NOMO-1 treated with DMSO at 0.1 percent for 48 hours (cell line): ENCODE data around the gene DONSON.
"Not testable (repeated sequence)": the region's sequence is repeated elsewhere in the genome, so short reads cannot be mapped to it uniquely, and the experiment has no call there.

Experiments used
- DNase-seq: peaks from one replicate; lab custom pipeline; 2025; ENCODE audit not compliant: unreplicated experiment; lab: John Stamatoyannopoulos, UW

Gene DONSON, protein sequence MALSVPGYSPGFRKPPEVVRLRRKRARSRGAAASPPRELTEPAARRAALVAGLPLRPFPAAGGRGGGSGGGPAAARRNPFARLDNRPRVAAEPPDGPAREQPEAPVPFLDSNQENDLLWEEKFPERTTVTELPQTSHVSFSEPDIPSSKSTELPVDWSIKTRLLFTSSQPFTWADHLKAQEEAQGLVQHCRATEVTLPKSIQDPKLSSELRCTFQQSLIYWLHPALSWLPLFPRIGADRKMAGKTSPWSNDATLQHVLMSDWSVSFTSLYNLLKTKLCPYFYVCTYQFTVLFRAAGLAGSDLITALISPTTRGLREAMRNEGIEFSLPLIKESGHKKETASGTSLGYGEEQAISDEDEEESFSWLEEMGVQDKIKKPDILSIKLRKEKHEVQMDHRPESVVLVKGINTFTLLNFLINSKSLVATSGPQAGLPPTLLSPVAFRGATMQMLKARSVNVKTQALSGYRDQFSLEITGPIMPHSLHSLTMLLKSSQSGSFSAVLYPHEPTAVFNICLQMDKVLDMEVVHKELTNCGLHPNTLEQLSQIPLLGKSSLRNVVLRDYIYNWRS

DNA sequence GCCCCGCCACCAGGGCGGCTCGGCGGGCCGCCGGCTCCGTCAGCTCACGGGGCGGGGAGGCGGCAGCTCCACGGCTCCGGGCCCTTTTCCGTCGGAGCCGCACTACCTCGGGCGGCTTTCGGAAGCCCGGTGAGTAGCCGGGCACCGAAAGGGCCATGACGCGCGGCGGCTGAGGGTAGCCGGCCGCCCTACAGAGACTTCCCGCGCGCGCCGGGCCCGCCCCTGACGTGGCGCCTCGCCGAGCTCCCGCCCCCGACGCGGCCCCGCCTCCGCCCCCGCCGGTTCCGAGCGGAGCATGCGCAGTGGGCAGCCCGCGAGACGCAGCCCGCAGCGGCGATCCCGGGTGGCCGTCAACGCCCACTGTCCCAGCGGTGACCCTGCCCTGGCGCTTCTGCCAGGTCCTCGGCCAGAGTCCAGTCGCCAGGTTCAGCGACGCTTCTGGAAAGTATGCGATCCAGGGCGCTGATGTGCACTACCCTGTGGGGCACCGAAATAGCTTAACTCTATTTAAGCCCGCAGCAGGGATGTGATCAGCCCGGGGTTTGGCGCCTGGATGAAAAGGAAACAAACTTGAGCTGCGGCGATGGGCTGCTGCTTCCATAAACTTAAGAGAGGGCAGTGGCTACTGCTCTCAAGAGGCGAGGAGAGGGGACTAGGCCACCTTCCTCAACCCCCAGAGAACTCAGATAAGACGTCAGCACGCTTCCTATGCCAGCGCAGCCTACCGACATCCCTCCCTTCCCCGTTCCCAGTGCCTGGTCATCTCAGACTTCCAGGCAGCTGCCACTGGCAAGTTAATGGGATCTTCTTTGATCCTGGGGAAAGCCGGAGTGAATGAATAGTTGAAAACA, at the start of gene DONSON:
Gene DONSON, minus strand, starts transcription at position 200 of the 851 bp plus-strand sequence. Its CDS starts 43 bp downstream, at position 157.
- peak; percentile 79 for DNase-seq

DNA sequence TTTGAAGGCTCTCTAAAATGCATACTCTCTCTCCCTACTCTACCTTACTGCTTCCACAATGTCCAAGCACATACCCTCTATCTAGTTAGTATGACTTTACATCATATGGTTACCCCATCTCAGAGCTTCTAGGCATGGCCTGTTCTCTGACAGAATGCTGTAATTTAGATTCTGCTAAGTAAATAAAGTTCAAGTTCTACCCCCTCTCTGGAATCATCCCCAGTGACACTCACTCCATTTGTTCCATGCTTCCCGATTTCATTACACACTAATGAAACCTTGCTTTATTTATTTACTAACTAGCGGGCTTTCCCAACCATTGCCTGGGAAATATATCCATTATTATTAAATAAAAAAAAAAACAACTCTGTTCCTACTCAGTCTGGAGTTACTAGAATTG, 45.8 kb upstream of the DONSON start:
- no peak for DNase-seq

DNA sequence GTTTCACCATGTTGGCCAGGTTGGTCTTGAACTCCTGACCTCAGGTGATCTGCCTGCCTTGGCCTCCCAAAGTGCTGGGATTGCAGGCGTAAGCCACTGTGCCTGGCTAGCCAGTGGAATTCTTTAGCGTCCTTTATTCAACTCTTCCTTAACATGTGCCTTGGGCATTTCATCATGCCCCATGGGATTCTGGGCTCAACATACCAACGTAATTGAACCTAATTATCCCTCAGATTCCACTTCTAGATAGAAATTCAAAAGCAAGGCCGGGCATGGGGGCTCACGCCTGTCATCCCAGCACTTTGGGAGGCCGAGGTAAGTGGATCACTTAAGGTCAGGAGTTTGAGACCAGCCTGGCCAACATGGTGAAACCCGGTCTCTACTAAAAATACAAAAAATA, 37.7 kb upstream of the DONSON start:
- DNase-seq = not testable (repeated sequence)

DNA sequence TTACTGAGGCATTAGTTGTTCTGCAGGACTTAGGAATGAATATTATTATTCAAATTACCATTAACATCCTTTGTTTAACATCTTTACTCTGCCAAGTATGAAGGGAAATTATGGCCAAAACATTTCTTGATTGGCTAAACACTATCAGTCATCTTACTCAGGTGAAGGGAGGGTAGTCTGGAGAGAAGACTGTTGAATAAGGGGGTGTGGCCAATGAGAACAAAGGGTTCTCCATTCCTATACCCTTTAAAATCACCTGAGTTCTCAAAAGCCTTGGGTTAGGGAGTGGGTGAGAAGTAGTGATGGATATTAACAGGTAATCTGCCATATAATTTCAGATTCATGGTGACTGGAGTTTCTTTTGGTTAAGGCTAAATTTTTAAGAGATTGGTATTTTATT, 33.8 kb upstream of the DONSON start:
- DNase-seq = no peak

DNA sequence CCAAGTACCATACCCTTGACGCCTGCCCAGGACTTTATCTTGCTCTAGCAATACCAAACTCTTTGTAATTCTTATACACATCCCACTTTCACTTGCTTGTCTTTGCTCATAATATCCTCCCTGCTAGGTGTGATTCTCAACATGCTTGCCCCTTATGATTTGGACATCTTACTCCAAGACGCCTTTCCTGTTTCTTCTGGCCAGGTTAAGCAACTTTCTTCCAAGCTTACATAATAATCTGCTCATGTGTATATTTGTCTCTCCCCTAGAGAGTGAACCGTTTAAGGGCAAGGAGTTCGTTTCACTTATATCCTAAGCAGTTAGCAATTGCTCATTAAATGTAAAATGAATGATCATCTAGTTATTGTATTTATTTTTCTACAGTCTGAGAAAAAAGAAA, 31.2 kb upstream of the DONSON start:
- peak; percentile 84 for DNase-seq

DNA sequence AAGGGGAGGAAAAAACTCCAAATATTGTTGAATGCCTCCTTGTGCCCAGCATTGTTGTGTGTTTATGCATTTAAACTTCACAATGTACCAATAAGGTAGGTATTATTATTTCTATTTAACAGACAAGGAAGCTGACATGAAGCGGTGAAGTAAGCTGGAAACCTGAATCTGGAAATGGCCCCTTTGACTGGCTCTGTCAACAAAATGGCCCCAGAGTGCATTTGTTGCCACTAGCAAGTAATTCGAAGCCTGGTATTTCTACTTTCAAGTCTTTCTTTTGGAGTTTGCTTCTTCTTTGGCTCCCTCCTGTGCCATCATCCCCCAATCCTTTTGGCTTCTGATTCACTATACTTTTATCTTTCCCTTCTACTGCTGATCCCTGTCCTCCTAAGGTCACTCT, 29.9 kb upstream of the DONSON start:
- no peak for DNase-seq

DNA sequence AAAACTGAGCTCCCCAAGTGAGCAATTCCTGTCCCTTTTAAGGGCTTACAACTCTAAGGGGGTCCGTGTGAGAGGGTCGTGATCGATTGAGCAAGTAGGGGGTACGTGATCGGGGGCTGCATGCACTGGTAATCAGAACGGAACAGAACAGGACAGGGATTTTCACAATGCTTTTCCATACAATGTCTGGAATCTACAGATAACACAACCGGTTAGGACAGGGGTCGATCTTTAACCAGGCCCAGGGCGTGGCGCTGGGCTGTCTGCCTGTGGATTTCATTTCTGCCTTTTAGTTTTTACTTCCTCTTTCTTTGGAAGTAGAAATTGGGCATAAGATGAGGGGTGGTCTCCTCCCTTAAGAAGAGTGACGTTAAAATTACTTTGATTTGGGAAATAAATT, 29.1 kb upstream of the DONSON start:
- not testable (repeated sequence) for DNase-seq

DNA sequence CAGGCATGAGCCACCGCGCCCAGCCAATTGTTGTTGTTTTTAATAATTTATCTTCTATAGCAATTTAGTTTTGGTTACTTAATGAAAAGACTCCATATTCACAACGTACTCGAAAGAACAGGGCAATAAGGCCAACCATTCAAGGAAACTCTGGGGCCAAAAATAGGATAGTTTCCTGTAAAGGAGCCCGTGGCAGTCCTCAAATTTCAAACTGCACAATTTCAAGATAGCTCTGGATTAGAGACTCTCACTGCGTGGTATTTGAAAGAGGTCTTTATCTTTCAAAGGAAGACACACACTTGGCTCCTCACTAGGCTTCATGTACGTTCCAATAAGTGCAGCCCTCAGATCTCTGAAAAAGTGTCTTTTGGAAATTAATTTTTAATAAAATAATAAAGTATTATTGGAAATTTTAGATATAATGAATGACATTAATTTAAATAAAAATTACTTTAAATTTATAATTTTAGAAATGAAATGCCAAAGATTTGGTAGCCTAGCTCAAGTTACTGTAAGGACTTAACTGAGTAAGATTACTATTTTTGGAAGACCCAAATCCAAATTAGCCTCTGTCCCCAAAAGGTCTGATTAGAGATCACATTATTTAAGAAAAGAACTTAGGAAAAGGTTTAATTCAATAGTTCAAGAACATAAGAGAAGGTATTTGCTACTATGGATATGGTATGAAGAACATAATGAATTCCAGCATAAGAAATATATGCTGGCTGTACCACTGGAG, 22.7 kb upstream of the DONSON start:
- DNase-seq = no peak

DNA sequence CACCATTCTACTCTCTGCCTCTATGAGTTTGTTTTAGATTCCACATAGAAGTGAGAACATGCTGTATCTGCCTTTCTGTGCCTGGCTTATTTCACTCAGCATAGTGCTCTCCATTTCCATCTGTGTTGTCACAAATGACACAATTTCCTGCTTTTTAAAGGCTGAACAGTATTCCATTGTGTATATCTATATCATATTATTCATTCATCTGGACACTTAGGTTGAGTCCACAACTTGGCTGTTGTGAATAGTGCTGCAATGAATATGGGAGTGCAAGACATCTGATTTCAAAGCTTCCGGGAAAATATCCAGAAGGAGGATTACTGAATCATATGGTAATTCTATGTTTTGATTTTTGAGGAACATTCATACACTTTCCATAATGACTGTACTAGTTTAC, 20.1 kb upstream of the DONSON start:
- no peak for DNase-seq

DNA sequence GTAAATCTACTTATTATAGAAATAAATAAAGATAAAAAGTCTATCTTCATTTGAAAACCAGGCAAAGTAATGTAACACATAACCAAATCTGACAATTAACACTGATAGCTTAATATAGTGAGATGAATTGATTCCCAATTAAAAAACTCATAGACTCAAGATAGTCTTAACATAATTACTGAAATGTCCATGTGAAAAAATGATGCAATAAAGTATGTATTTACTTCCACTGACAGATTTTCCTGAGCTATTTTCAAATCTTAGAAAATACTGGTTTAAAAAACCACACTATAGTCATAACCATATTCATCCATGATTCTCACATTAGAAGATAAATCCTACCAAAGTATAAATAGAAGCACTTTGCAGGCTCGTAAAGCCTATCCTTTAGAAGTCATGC, 9.6 kb upstream of the DONSON start:
- no peak for DNase-seq

DNA sequence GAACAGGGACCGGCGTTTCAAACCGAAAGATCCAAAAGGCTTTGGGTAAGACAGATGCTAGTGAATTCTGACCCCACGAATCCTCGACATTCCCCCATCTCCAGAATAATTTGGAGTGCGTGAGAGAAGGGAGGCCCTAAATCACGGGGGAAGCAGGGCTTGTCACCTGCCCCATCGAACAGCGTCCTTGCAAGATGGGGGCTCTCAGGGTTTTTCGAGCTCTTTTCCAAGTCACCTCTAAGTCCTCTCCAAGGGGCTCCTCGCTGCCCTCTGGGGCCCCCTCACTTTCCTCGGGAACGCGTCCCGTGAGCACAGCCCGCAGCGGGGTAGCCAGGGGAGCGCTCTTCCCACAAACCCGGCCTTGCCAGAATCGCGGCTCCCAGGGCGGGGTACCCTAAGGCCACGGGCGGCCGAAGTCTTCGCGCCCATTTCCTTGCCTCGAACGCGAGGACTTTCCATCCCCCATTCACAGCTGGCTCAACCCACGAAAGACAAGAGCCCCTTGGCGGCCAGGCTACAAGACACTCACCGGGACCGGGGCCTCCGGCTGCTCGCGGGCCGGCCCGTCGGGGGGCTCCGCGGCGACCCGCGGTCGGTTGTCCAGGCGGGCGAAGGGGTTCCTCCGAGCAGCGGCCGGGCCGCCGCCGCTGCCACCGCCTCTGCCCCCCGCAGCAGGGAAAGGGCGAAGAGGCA, 546 bp downstream of the DONSON start:
- peak; percentile 19 for DNase-seq

DNA sequence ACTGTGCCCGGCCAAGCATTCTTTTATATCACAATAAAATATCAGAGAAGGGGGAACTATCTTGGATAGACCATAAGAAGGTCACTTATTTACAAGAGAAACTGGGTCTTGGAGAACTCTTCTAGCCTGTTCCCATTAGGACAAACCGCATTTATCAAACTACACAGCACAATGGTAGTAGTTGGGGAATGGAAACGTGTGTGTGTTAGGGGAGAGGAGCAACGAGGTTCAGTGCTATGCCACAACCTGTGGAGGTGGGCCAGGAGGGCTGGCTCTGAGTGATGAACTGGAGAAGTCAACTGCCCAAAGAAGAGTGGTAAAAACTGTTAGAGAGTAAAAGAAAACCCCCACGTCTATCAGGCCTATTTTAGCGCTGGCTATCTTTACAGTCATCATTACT, 1.6 kb downstream of the DONSON start:
- DNase-seq = no peak

DNA sequence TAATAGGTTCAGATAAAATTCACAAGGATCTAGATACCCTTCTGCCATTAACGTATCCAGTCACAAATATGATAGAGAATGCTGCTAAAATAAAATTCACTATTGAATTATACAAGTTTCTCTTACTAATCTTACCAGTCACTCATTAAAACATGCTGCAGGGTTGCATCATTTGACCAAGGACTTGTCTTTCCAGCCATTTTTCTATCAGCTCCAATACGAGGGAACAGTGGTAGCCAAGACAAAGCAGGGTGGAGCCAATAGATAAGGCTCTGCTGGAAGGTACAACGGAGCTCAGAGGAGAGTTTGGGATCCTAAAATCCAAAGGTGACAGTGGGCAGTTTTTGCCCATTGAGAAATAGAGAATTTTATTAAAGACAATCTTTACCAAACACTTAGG, 4.0 kb downstream of the DONSON start:
- no peak for DNase-seq

DNA sequence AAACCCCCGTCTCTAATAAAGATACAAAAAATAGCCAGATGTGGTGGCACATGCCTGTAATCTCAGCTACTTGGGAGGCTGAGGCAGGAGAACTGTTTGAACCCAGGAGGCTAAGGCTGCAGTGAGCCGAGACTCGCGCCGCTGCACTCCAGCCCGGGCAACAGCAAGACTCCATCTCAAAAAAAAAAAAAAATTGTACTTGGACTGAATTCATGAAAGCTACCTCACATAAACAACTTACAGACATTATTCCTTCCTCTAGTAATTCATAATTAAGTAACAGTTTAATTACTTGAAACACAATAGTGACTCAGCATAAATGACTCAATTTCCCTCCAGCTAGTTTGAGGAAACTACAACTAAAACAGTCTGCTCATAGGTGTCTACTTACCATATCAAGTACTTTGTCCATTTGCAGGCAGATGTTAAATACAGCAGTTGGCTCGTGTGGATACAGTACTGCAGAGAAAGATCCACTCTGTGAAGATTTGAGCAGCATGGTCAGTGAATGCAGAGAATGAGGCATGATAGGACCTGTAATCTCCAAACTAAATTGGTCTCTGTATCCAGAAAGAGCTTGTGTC, 9.4 kb downstream of the DONSON start:
- DNase-seq = peak; percentile 40

DNA sequence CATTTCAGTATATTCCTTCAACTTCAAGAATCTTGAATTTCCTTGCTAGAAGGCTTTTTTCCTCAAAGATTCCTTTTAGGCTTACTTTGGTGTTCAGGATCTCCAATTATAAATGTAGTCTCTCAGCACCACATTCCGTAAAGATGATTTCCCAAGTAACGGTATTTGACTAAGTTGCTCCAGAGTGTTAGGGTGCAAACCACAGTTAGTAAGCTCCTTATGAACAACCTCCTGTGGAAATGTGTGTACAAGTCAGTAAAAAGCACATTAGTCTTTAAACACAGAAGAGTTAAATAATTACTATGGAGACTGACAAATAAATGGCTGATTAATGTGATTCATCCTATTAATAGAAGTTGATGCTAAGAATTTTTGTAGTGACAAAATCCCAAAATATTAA, 10.3 kb downstream of the DONSON start:
- no peak for DNase-seq

DNA sequence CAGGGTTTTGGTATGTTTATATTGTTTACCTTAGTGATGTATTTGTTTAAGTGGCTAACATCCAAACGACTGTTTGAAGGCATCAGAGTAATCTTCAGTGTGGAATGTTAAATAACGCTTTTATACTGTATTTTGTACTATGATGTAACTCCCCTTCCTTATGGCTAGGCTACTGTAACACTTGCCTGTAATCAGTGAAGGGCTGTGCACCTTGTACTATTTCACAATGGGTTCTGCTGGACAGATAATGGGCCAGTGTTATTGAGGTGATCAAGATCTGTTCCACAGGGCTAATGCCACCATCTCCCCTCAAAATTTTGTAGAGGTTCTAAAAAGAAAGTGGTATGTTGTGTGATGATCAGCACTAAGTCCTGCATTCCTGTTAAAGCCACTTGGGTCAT, 11.7 kb downstream of the DONSON start:
- DNase-seq = not testable (repeated sequence)

DNA sequence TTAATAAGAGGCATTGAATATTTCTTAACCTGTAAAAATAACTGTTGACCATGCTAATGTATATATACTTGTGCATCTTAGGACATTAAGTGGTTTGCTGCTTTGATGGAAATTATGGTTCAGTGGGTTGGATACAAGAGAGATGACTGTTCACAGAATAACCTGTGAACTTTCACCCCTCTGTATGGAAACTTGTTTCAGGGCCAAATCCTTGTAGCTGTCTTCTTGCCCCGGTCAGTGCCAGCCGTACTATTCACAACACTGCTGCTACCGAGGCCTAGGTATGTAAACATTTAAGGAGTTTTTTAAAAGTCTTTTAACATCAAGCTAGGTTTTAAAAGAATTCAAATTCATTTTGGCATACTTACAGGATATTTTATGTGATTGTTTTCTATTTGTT, 16.1 kb downstream of the DONSON start:
- DNase-seq = no peak

DNA sequence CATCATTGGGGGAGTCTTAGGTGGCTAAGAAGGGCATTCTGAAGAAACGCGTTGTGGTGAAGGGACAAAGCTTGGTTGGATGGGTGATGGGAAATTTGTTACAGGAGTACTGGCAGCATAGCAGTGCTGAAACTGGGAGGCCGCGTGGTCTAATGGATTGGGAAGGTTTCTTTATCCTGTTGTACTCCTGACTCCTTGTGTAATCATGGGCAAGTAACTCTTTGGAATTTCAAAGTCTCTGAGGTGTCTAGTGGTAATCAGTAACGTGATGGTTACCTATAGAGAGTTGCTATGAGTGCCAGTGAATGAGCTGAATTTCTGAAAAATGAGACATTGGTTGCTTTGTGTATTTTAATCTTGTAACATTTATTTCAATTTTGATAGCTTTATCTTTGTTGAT, 18.5 kb downstream of the DONSON start:
- no peak for DNase-seq

DNA sequence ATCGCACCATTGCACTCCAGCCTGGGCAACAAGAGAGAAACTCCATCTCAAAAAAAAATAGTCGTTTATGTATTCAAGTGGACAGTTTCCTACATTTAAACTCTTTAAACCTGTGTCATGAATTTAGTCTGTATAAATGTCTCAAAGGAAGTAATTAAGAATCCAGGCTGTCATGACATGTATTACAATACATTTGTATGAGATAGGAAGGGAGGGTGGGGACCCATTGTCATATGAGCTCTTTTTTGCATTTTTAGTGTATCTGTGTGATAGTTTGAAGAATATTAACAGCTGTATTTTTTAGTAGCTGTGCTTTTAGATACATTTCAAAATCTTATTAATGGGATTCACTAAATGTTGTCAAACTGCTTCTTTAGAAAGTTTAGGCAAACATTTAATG, 20.0 kb downstream of the DONSON start:
- no peak for DNase-seq

DNA sequence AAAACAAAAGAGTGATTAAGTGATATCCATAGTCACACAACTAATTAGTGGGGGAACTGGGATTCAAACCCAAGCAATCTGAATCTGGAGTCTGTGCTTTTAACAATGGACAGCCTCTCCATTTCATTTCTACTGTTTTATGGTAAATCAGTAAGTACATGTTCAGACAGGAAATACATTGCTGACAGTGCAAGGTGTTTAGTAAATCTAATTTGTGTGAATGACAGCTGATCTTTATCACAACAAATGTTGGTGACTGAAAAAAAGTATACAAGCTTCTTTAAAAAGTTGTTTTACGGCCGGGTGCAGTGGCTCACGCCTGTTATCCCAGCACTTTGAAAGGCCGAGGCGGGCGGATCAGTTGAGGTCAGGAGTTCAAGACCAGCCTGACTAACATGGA, 20.6 kb downstream of the DONSON start:
- no peak for DNase-seq
